NCI-H345 treated with DMSO at 0.1 percent for 48 hours (cell line): Measurements from ENCODE around the gene P2RY11.

Source experiments
- DNase-seq: peaks from one replicate; lab custom pipeline; 2025; ENCODE audit not compliant: unreplicated experiment; lab: John Stamatoyannopoulos, UW

Gene P2RY11

GRCh38 chr19:10137751-10138682, 26.5 kb downstream of the P2RY11 start:
- no peak for DNase-seq

- DNase-seq, result no peak
Observed at GRCh38 chr19:10138879-10139795, 27.6 kb downstream of the P2RY11 start.

DNA sequence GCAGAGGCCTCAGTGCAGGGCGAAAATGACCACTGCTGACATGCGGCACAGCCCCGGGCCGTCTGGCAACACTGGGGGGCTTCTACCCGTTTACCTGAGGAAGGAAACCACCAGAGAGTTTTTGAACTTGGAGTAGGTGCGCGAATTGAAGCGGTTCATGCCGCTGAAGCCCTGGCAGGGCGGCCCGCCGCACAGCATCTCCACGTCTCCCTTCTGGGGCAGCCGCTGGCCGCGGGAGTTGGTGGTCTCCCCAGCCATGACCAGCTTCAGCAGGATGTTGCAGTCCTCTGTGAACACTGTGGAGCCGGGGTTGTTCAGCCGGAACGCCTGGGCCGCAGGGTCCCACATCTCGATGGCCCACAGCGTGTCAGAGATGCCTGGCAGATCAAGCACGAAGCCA, 28.5 kb downstream of the P2RY11 start:
- DNase-seq, result no peak

GRCh38 chr19:10141479-10141878, 30.0 kb downstream of the P2RY11 start:
- no peak for DNase-seq

GRCh38 chr19:10141973-10142372, 30.5 kb downstream of the P2RY11 start:
- DNase-seq, result no peak

DNA sequence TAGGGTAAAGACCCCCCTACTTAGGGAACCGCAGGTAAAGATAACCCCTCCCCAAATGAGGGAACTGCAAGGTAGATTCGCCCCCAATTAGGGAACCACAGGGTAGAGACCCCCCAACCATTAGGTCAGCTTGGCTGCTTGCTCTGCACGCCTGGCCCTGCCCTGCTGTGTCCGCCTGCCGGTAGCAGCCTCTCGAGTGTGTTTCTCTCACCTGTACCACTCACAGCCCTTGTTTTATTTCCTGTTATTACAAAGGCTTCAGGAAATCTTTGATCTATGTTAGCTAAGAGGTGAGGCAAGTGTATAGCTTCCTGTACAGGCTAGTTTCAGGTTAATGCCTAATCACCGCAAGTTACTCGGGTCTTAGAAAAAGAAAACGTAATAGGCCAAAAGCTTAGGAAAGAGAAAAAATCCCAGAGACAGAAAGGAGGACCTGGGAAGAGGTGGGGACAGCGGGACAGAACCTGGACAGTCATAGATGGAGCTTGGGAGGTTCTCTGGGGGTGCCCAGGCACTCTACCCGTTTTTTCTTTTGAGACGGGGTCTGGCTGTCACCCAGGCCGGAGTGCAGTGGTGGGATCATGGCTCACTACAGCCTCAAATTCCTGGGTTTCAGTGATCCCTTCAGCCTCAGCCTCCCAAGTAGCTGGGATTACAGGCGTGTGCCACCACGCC, 31.3 kb downstream of the P2RY11 start:
- no peak for DNase-seq

DNA sequence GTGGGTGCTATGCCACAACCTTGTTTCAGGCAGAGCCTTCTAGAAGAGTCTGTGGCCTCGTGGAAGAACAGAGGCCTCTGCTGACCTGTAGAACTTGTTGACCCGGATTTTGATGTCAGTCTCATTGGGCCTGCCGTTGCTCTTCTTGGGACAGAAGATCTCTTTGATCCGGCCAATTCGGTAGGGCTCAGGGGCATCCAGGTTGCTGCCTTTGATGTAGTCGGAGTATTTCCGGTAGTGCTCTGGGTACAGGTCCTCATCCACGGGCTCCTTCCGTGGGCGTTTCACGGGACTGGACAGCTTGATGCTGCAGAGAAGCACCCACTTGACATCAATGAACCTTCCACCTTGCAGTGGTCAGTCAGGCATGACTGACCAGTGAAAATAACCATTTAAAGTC, 32.2 kb downstream of the P2RY11 start:
- DNase-seq, result no peak

DNA sequence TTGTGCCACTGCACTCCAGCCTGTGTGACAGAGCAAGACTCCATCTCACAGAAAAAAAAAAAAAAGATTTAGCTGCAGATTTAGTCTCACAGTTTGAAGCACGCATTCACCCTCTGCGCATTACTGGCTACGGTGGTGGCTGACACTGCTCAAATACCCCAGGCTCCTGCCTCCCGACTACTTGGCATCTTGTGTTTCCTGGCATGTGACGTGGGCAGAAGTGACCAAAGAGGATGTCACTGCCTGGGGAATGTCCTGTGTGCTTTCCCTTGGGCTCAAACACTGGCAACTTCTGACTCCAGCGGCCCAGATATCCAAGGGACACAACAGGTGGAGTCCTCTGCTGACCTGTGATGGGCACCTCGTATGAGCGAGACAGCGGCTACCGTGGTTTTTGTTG, 32.9 kb downstream of the P2RY11 start:
- DNase-seq, result no peak

- no peak for DNase-seq
Observed at GRCh38 chr19:10145031-10145430, 33.5 kb downstream of the P2RY11 start.

GRCh38 chr19:10146142-10146541, 34.6 kb downstream of the P2RY11 start:
- no peak for DNase-seq

DNA sequence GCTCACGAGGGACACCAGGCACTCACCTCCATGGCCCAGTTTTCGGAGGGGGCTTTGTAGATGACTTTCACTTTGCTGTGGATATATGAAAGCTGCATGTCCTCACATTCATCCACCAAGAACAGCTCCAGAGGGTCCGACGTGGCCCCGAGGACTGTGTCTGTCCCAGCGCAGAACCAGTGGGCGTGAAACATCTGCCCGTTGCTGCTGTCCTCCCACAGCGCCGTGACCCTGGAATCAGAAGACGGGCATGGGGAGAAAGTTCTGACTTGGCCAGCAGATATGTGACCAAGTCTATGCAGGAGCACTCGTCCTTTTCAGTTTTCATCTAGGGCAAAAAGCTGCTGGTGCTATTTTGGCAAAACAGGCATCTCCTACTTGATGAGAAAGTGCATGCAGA, 37.9 kb downstream of the P2RY11 start:
- DNase-seq, result no peak

DNA sequence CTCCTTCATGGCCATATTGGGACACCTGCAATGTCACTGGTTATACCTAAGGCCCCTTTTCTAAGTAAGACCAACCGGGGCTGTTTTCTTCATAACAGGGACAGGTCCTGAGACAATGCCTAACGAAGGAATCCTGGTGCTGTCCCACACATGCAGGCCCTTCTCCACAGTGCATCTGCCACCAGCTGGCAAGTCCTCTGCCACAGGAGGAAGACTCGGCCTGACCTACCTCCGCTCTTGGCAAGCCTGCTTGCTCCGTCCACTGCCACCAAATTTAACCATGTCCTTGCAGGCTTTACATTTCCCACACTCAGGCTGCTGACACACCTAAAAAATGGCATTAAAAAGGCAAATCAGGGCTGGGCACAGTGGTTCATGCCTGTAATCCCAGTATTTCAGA, 40.0 kb downstream of the P2RY11 start:
- DNase-seq, result no peak

DNA sequence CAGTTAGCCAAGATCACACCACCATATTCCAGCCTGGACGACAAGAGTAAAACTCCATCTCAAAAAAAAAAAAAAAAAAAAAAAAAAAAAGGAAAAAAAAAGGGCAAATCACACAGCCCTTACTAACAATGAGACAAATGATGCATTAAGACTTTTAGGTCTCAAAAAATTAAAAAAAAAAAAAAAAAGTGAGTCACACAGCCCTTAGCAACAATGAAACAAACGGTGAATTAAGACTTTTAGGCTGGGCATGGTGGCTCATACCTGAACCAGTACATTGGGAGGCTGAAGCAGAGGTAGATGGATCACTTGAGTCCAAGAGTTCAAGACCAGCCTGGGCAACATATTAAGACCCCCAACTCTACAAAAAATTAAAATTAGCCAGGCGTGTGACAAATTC, 40.6 kb downstream of the P2RY11 start:
- no peak for DNase-seq

DNA sequence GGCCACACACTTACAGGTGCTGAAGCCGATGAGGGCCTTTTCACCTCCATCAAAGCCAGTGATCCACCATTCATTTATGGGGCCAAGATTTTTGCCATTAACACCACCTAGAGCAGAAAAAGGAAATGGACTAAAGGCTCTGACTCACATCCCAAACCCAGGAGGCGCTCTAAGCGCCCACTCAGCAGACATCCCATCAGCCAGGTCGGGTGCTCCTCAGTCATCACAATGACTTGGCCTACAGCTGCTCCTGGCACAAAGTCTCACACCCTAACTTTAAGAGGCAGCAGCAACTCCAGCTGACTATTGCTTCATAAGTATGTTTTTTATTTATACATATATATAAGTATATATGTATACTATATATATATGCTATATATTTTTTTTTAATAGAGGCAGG, 44.3 kb downstream of the P2RY11 start:
- no peak for DNase-seq

DNA sequence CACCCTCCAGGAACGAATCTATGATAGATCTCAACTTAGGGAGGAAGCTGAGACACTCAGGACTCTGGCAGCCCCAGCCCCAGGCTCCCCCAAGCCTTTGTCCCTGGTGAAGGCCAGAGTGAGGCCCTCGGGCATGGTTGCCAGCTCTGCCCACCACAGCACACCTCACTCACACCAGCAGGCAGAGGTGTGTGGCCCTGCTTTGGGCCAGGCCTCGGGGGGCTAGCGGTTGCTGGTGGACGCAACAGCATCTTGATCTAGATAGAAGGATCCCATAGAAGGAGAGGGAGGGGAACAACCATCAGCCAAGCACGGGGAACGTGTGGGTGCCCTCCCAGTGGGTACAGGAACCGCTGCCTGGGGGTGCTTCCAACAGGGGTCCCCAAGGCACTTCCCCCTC, 46.6 kb downstream of the P2RY11 start:
- no peak for DNase-seq

DNA sequence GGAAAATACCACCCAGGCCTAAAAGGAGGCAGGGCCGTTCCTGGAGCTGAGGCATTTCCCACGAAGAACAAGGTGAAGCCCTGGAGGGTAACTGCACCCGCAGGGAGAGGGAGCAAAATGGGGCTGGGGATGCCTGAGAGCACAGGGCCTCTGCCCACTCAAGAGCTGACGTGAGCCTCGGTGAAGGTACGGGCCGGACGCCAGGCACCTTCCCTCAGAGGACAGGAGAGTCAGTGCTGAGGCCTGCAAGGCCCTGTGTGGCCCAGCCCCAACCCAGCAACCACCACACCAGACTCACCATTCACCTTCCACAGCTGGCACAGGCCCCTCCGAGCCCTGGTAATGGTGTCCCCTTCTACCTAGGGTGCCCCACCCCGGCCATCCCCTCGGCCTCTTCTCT, 47.0 kb downstream of the P2RY11 start:
- DNase-seq, result no peak

- DNase-seq, result no peak
Observed at GRCh38 chr19:10159610-10160009, 48.1 kb downstream of the P2RY11 start.

DNA sequence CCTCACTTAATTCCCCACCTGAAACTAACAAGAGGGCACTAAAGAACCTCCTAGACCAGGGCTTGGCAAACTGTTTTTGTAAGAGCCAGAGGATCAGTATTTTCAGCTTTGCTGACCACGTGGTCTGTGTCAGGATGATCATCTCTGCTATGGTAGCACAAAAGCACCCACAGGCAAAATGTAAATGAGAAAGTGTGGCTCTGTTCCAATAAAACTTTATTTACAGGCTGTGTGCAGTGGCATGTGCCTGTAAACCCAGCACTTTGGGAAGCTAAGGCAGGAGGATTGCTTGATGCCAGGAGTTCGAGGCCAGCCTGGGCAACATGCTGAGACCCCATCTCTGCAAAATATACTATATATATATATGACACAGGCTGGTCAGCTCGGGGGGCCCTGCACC, 52.0 kb downstream of the P2RY11 start:
- DNase-seq, result no peak
